Neural progenitor cell (in vitro differentiated cells): ENCODE results near the gene PIK3R6. TPM values are rescaled to one million over a fixed set of nuclear protein-coding genes. Genes with fewer than 3 reads are reported as not detected.
A peak's percentile ranks its signal among the peaks of the same experiment; 100 is the strongest.

ENCODE experiments used
- DNase-seq: peaks from one replicate; pipeline ENCODE4 v3.0.0-alpha.2; 2016; ENCODE audit warnings: low spot score
- H2AFZ ChIP-seq: fragments of 200-600 bp; sonication (generic); replicated peaks from 2 replicates; pipeline ENCODE4 v1.6.1; 2016; ENCODE audit warnings: antibody characterized with exemption
- H3F3A ChIP-seq: fragments of 200-600 bp; sonication (generic); 2 replicates; pipeline ENCODE4 v1.6.1; 2016; ENCODE audit warnings: antibody characterized with exemption, low read depth
- H3K27ac ChIP-seq: fragments of 200-600 bp; sonication (generic); 2 replicates; pipeline ENCODE4 v1.5.1; 2016; ENCODE audit warnings: mild to moderate bottlenecking
- H3K27me3 ChIP-seq: fragments of 200-600 bp; sonication (generic); 2 replicates; pipeline ENCODE4 v1.6.1; 2016; ENCODE audit warnings: mild to moderate bottlenecking, moderate library complexity
- H3K36me3 ChIP-seq: fragments of 200-600 bp; sonication (generic); 2 replicates; pipeline ENCODE4 v1.5.1; 2016
- H3K4me1 ChIP-seq: fragments of 200-600 bp; sonication (generic); 2 replicates; pipeline ENCODE4 v1.6.1; 2016; ENCODE audit warnings: mixed run types
- H3K4me2 ChIP-seq: fragments of 200-600 bp; sonication (generic); 2 replicates; pipeline ENCODE4 v1.6.1; 2016
- H3K4me3 ChIP-seq: fragments of 200-600 bp; sonication (generic); 2 replicates; pipeline ENCODE4 v1.5.1; 2016
- H3K79me2 ChIP-seq: fragments of 200-600 bp; sonication (generic); 2 replicates; pipeline ENCODE4 v1.6.1; 2016; ENCODE audit warnings: low read depth
- H3K9ac ChIP-seq: fragments of 200-600 bp; sonication (generic); 2 replicates; pipeline ENCODE4 v1.6.1; 2016
- H3K9me3 ChIP-seq: fragments of 200-600 bp; sonication (generic); 2 replicates; pipeline ENCODE4 v1.5.1; 2016; ENCODE audit warnings: low read depth
- H4K20me1 ChIP-seq: fragments of 200-600 bp; sonication (generic); 2 replicates; pipeline ENCODE4 v1.6.1; 2016; ENCODE audit warnings: low read depth
- H3K27ac Mint-ChIP-seq: 3 replicates; pipeline ENCODE4 v1.8.0; 2021; ENCODE audit warnings: mixed read lengths
- H3K27me3 Mint-ChIP-seq: 2 replicates; pipeline ENCODE4 v1.8.0; 2022; ENCODE audit warnings: low read depth, mild to moderate bottlenecking, inconsistent platforms, moderate library complexity, mixed read lengths; ENCODE audit not compliant: insufficient read depth
- H3K36me3 Mint-ChIP-seq: 3 replicates; pipeline ENCODE4 v1.8.0; 2021; ENCODE audit warnings: mixed read lengths
- H3K4me1 Mint-ChIP-seq: 3 replicates; pipeline ENCODE4 v1.8.0; 2021; ENCODE audit warnings: mixed read lengths
- H3K4me3 Mint-ChIP-seq: 3 replicates; pipeline ENCODE4 v1.8.0; 2021; ENCODE audit warnings: mild to moderate bottlenecking, moderate library complexity, mixed read lengths
- H3K9me3 Mint-ChIP-seq: 3 replicates; pipeline ENCODE4 v1.8.0; 2020; ENCODE audit warnings: mixed read lengths
- CTCF ChIP-seq: fragments of 200-600 bp; sonication (generic); IDR thresholded peaks from 2 replicates; pipeline ENCODE4 v1.5.1; 2017; ENCODE audit warnings: antibody characterized with exemption, mild to moderate bottlenecking
- EZH2 ChIP-seq: fragments of 200-600 bp; sonication (generic); IDR thresholded peaks from 2 replicates; pipeline ENCODE4 v1.6.1; 2017; ENCODE audit warnings: antibody characterized with exemption, mild to moderate bottlenecking, moderate library complexity
- EZH2phosphoT487 ChIP-seq: fragments of 200-600 bp; sonication (generic); IDR thresholded peaks from 2 replicates; pipeline ENCODE4 v1.6.1; 2017; ENCODE audit warnings: antibody characterized with exemption
- total RNA-seq: library from RNA; depleted of rRNA; stranded (reverse); fragments of >200 nt; gene quantifications from 2 replicates; pipeline ENCODE4 v1.2.3, GENCODE V29; 2015; ENCODE audit warnings: low replicate concordance

Gene PIK3R6
- total RNA-seq, 1 donor from 2014 or later = not detected

GRCh38 chr17:8792646-8793045 is 74.8 kb downstream of the PIK3R6 start:
- Histone ChIP-seq H2AFZ (no peak overlapping the region), H3K4me1 (peaks cover 6% of the 10 kb centered on the region), H3K79me2 (no peaks in the 10 kb centered on the region), H4K20me1 (no peaks in the 10 kb centered on the region), H3K4me2 (no peak overlapping the region), H3F3A (no peaks in the 10 kb centered on the region), H3K27ac (no peak overlapping the region), H3K36me3 (no peaks in the 10 kb centered on the region), H3K4me3 (no peak overlapping the region), H3K9me3 (no peaks in the 10 kb centered on the region), H3K27me3 (peaks cover 10% of the 10 kb centered on the region), H3K9ac (no peak overlapping the region)
- DNase-seq = no peak
- no peaks in the 10 kb centered on the region for H3K36me3 Mint-ChIP-seq
- H3K27ac Mint-ChIP-seq = no peak overlapping the region
- H3K27me3 Mint-ChIP-seq = peaks cover 4% of the 10 kb centered on the region
- peaks cover 3% of the 10 kb centered on the region for H3K9me3 Mint-ChIP-seq
- H3K4me3 Mint-ChIP-seq = no peak overlapping the region
- TF ChIP-seq EZH2 (no peak), CTCF (no peak), EZH2phosphoT487 (no peak)
- peaks cover 9% of the 10 kb centered on the region for H3K4me1 Mint-ChIP-seq

- Mint-ChIP-seq H3K9me3 (peaks cover 3% of the 10 kb centered on the region), H3K36me3 (no peaks in the 10 kb centered on the region), H3K27me3 (peaks cover 4% of the 10 kb centered on the region), H3K27ac (no peak overlapping the region), H3K4me1 (peaks cover 9% of the 10 kb centered on the region), H3K4me3 (no peak overlapping the region)
- no peak overlapping the region for H3K9ac ChIP-seq
- no peak for DNase-seq
- H3K27ac ChIP-seq = no peak overlapping the region
- no peak overlapping the region for H3K4me2 ChIP-seq
- peaks cover 6% of the 10 kb centered on the region for H3K4me1 ChIP-seq
- TF ChIP-seq EZH2phosphoT487 (no peak), CTCF (no peak), EZH2 (no peak)
- no peaks in the 10 kb centered on the region for H3K79me2 ChIP-seq
- no peak overlapping the region for H3K4me3 ChIP-seq
- H4K20me1 ChIP-seq = no peaks in the 10 kb centered on the region
- no peak overlapping the region for H2AFZ ChIP-seq
- H3K9me3 ChIP-seq = no peaks in the 10 kb centered on the region
- no peaks in the 10 kb centered on the region for H3F3A ChIP-seq
- no peaks in the 10 kb centered on the region for H3K36me3 ChIP-seq
- H3K27me3 ChIP-seq = peaks cover 2% of the 10 kb centered on the region
These were observed 75.6 kb downstream of the PIK3R6 start for GRCh38 chr17:8791910-8792270.

GRCh38 chr17:8791248-8791909 is 76.1 kb downstream of the PIK3R6 start:
- Histone ChIP-seq H3K27ac (no peak overlapping the region), H3K4me3 (no peak overlapping the region), H3K36me3 (no peaks in the 10 kb centered on the region), H3K9me3 (no peaks in the 10 kb centered on the region), H3F3A (no peaks in the 10 kb centered on the region), H2AFZ (no peak overlapping the region), H3K4me1 (peaks cover 6% of the 10 kb centered on the region), H3K79me2 (no peaks in the 10 kb centered on the region), H3K9ac (no peak overlapping the region), H3K4me2 (no peak overlapping the region), H4K20me1 (no peaks in the 10 kb centered on the region), H3K27me3 (no peaks in the 10 kb centered on the region)
- peaks cover 3% of the 10 kb centered on the region for H3K9me3 Mint-ChIP-seq
- H3K4me3 Mint-ChIP-seq = no peak overlapping the region
- H3K4me1 Mint-ChIP-seq = peaks cover 9% of the 10 kb centered on the region
- H3K27me3 Mint-ChIP-seq = peaks cover 2% of the 10 kb centered on the region
- H3K27ac Mint-ChIP-seq = no peak overlapping the region
- no peaks in the 10 kb centered on the region for H3K36me3 Mint-ChIP-seq
- TF ChIP-seq EZH2 (no peak), CTCF (peak; percentile 35)
- no peak for DNase-seq
